ENCODE measurements around the gene CERS3.

DNA sequence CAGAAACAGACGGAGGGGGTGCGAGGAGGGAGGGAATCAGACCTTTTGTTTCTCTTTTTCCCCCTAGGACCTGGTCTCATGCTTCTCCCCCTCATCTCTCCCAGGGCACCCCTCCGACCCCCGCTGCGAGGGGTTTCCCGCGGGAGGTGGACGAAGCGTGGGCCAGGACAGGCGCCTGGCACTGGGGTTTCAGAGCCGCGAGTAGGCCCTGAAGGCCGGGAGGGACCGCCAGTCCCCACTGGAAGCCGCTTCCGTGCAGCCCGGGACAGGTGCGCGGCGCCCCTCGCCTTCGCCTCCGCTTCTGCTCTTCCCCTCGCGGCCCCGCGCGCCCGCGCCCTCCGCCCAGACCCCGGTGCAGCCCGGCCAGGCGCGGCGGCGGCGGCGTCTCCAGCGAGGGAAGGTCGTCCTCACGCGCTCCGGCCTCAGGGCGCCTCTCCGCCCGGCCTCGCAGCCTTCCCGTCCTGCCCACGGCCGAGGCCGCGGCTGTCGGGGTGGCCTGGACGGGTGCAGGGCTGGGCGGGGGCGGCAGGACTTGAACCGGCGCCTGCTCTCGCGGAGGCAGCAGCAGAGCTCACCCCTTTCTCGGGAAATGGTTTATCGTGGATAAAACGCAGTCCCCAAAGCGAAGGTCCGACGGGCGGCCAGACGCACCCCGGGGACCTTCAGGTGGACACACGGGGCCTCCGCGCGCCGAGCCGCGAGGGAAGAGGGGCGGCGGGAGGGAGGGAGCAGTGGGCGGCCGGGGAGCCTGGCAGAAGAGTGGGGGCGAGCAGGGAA is 155.4 kb downstream of the CERS3 start:
- TF ChIP-seq EP300 (IDR thresholded peaks at IDR 0.05; ENCODE audit: low read depth), result no peak
- TF ChIP-seq, protein P1, sequence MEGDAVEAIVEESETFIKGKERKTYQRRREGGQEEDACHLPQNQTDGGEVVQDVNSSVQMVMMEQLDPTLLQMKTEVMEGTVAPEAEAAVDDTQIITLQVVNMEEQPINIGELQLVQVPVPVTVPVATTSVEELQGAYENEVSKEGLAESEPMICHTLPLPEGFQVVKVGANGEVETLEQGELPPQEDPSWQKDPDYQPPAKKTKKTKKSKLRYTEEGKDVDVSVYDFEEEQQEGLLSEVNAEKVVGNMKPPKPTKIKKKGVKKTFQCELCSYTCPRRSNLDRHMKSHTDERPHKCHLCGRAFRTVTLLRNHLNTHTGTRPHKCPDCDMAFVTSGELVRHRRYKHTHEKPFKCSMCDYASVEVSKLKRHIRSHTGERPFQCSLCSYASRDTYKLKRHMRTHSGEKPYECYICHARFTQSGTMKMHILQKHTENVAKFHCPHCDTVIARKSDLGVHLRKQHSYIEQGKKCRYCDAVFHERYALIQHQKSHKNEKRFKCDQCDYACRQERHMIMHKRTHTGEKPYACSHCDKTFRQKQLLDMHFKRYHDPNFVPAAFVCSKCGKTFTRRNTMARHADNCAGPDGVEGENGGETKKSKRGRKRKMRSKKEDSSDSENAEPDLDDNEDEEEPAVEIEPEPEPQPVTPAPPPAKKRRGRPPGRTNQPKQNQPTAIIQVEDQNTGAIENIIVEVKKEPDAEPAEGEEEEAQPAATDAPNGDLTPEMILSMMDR (IDR thresholded peaks at IDR 0.05), result no peak
- no peak for TF ChIP-seq POLR2A (IDR thresholded peaks at IDR 0.05)
